NCI-H82 (cell line): ENCODE measurements around the gene ZCCHC10.
"Not testable (repeated sequence)": the region's sequence is repeated elsewhere in the genome, so short reads cannot be mapped to it uniquely, and the experiment has no call there.

Source experiments
- DNase-seq: peaks from one replicate; lab custom pipeline; 2025; lab: John Stamatoyannopoulos, UW

ZCCHC10 gene

GRCh38 chr5:133041910-133042309 lies 15.6 kb upstream of the ZCCHC10 start:
- DNase-seq: no peak

- no peak for DNase-seq
These were observed 14.9 kb upstream of the ZCCHC10 start for GRCh38 chr5:133041157-133041784.

GRCh38 chr5:133036677-133037076 lies 10.3 kb upstream of the ZCCHC10 start:
- not testable (repeated sequence) for DNase-seq

- no peak for DNase-seq
These were observed 8.9 kb upstream of the ZCCHC10 start for GRCh38 chr5:133035224-133035623.

GRCh38 chr5:133034064-133034463 lies 7.7 kb upstream of the ZCCHC10 start:
- DNase-seq: no peak

DNA sequence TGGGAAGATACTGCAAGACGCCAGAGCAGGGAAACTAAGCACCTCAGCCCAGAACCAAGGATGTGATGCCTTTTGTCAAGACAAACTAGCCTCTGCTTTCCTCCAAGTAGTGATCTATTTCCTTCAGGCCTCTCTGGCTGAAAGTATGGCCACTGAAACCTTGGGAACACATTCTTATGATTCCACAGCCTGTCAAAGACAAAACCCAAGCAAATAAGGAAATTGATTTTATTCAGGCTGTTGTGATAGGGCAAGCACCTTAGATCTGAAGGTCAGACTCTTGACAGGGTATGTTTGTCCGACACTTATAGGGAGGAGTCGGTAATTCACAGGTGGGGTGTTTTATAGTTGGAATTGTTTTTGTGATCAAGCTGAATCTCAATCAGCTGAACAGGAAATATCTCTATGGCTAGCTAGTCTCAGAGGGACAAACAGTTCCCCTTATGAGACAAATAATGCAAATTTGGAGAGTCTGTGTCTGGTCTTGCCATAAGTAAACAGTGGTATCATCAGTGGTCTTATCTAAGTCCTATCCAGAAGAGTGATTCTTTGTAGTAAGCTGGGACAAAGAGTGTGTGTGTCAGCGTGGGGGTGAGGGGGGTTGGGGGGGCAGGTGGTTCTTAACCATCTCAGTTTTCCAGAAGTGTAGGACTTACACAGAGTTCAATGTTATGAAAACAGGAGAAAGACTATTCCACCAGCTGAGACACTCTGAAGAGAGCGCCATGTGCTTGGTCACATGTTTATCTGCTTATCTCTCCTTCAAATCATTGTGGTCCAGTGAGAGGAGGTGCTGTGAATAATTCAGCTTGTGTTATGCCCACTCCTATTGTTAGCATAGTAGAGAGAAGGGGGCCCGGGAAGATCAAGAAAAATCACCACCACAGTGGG lies 6.7 kb upstream of the ZCCHC10 start:
- DNase-seq: no peak

- DNase-seq: no peak
These were observed 4.1 kb upstream of the ZCCHC10 start for GRCh38 chr5:133030343-133031005.

- no peak for DNase-seq
These were observed 3.1 kb upstream of the ZCCHC10 start for GRCh38 chr5:133029416-133029815.

GRCh38 chr5:133026664-133027153 lies 360 bp upstream of the ZCCHC10 start:
- no peak for DNase-seq

DNA sequence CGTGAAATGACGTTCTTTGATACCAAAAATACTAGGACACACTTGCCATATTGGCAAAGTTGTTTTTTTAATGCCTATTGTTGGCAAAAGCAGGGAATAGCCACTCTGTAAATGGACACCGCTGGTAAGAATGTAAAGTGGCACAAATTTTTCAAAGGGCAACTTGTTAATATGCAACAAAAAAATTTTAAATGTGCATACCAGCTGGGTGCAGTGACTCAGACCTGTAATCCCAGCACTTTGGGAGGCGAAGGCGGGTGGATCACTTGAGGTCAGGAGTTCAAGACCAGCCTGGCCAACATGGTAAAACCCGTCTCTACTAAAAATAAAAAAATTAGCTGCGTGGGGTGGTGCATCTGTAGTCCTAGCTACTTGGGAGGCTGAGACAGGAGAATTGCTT lies 6.9 kb downstream of the ZCCHC10 start:
- not testable (repeated sequence) for DNase-seq

- DNase-seq: no peak
These were observed 8.4 kb downstream of the ZCCHC10 start for GRCh38 chr5:133017964-133018363.

DNA sequence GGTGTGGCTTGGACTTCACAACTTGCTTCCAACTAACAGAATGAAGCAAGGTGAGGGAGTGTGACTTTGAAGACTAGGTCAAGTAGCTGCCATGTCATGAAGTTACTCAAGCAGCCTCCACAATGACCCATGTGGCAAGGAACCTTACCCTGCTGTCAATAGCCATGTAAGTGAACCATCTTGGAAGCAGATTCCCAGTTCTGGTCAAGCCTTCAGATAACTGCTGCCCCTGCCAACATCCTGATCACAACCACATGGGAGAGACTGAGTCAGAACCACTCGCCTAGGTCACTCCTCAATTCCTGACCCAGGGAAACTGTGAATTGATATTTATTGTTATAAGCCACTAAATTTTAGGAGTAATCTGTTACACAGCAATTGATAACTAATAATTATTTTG lies 10.9 kb downstream of the ZCCHC10 start:
- DNase-seq: no peak

GRCh38 chr5:133008455-133008854 lies 17.9 kb downstream of the ZCCHC10 start:
- DNase-seq: not testable (repeated sequence)

GRCh38 chr5:133006653-133007052 lies 19.7 kb downstream of the ZCCHC10 start:
- DNase-seq: no peak

- no peak for DNase-seq
These were observed 27.1 kb downstream of the ZCCHC10 start for GRCh38 chr5:132999246-132999645.

DNA sequence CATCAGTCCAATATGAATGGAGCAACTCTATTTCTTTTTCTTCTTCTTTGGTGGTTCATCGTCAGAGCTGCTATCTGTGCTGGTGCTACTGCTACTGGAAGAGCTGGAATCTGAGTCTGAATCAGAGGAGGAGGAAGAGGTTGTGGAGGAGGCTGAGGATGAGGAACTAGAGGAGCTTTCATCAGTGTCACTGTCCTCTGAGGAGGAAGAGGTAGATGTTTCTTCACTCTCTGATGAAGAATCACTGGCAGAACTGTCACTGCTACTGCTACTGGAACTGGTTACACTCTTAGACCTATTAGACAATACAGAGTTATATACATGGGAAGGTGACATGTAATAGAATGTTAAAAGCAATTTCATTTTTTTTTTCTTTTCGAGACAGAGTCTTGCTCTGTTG lies 27.8 kb downstream of the ZCCHC10 start:
- DNase-seq: no peak

- no peak for DNase-seq
These were observed 30.0 kb downstream of the ZCCHC10 start for GRCh38 chr5:132996307-132996706.

GRCh38 chr5:132987531-132988408 lies 38.6 kb downstream of the ZCCHC10 start:
- DNase-seq: no peak

GRCh38 chr5:132982971-132983370 lies 43.4 kb downstream of the ZCCHC10 start:
- DNase-seq: not testable (repeated sequence)

GRCh38 chr5:132981288-132981687 lies 45.1 kb downstream of the ZCCHC10 start:
- DNase-seq: no peak

DNA sequence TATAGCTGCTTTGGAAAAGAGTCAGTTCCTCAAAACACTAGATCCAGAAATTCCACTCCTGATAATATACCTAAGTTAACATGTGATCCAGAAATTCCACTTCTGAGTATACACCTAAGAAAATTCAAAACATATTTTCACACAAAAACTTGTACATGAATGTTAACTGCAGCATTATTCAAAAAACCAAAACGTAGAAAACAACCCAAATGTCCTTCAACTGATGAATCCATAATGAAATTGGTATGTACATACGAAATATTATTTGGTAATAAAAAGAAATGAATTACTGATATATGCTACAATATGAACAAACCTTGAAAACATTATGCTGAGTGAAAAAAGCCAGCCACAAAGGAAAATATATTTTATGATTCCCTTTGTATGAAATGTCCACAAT lies 46.4 kb downstream of the ZCCHC10 start:
- no peak for DNase-seq
